Measurements from ENCODE around the gene LENG1.

- TF ChIP-seq SP1 (IDR thresholded peaks at IDR 0.05) (no peak), PKNOX1 (IDR thresholded peaks at IDR 0.05) (no peak), ELF4 (IDR thresholded peaks at IDR 0.05) (no peak), TARDBP (IDR thresholded peaks at IDR 0.05) (no peak), FOXA1 (IDR thresholded peaks at IDR 0.05) (no peak), CTBP1 (IDR thresholded peaks at IDR 0.05; ENCODE audit: borderline replicate concordance) (no peak), BHLHE40 (IDR thresholded peaks at IDR 0.05; ENCODE audit: borderline replicate concordance) (no peak), NFRKB (IDR thresholded peaks at IDR 0.05) (no peak), ARNT (IDR thresholded peaks at IDR 0.05) (no peak), ZNF384 (IDR thresholded peaks at IDR 0.05) (no peak)
Measured at GRCh38 chr19:54109651-54110050, 49.9 kb downstream of the LENG1 start.

All from HEK293T (cell line).